CD4-positive, alpha-beta T cell treated with Interleukin-12 subunit alpha and Interleukin-12 subunit beta, for 1 hour (primary cell): ENCODE measurements around the gene GPSM1.
A peak's percentile ranks its signal among the peaks of the same experiment; 100 is the strongest.
"Not testable (repeated sequence)": the region's sequence is repeated elsewhere in the genome, so short reads cannot be mapped to it uniquely, and the experiment has no call there.

Experiments
- DNase-seq: peaks from one replicate; pipeline ENCODE4 v3.0.0-alpha.2; 2020

GPSM1 gene

GRCh38 chr9:136347472-136348256 is 20.3 kb downstream of the GPSM1 start:
- no peak for DNase-seq

GRCh38 chr9:136348691-136349090 is 21.4 kb downstream of the GPSM1 start:
- no peak for DNase-seq

GRCh38 chr9:136349546-136349945 is 22.2 kb downstream of the GPSM1 start:
- no peak for DNase-seq

- DNase-seq, result no peak
These were observed 24.0 kb downstream of the GPSM1 start for GRCh38 chr9:136351252-136351800.

- not testable (repeated sequence) for DNase-seq
These were observed 24.5 kb downstream of the GPSM1 start for GRCh38 chr9:136351868-136352267.

GRCh38 chr9:136352682-136353081 is 25.3 kb downstream of the GPSM1 start:
- DNase-seq, result no peak

GRCh38 chr9:136353088-136353487 is 25.7 kb downstream of the GPSM1 start:
- no peak for DNase-seq

GRCh38 chr9:136353757-136354488 is 26.6 kb downstream of the GPSM1 start:
- DNase-seq, result no peak

- DNase-seq, result no peak
These were observed 27.3 kb downstream of the GPSM1 start for GRCh38 chr9:136354592-136355085.

- DNase-seq, result no peak
These were observed 28.5 kb downstream of the GPSM1 start for GRCh38 chr9:136355616-136356557.

GRCh38 chr9:136357202-136357725 is 29.9 kb downstream of the GPSM1 start:
- DNase-seq, result no peak

GRCh38 chr9:136358016-136358415 is 30.7 kb downstream of the GPSM1 start:
- DNase-seq, result no peak

- no peak for DNase-seq
These were observed 31.5 kb downstream of the GPSM1 start for GRCh38 chr9:136358888-136359287.

GRCh38 chr9:136359774-136360718 is 32.7 kb downstream of the GPSM1 start:
- DNase-seq, result no peak

GRCh38 chr9:136361047-136361753 is 33.9 kb downstream of the GPSM1 start:
- no peak for DNase-seq

- DNase-seq, result no peak
These were observed 34.6 kb downstream of the GPSM1 start for GRCh38 chr9:136361754-136362449.

GRCh38 chr9:136362450-136362784 is 35.1 kb downstream of the GPSM1 start:
- DNase-seq, result no peak

- DNase-seq, result peak; percentile 95
These were observed 36.0 kb downstream of the GPSM1 start, which contains the start of gene DNLZ for GRCh38 chr9:136363106-136363948. Gene DNLZ (minus strand): TSS chr9:136363744. CDS start chr9:136363714, 30 bp downstream.
